Choroid plexus epithelial cell (primary cell): ENCODE results near the gene EEIG2.
A peak's percentile ranks its signal among the peaks of the same experiment; 100 is the strongest.

Source experiments
- DNase-seq: peaks from one replicate; pipeline ENCODE4 v3.0.0-alpha.2; 2010; ENCODE audit warnings: low read depth
- H3K4me3 ChIP-seq: 2 replicates; pipeline ENCODE4 v1.5.1; 2011; ENCODE audit warnings: low read depth, mild to moderate bottlenecking, control low read depth, low read length, moderate library complexity
- CTCF ChIP-seq: conservative IDR thresholded peaks from 2 replicates; pipeline ENCODE4 v1.5.1; 2011; ENCODE audit warnings: low read depth, mild to moderate bottlenecking, control low read depth, inconsistent platforms, low read length, moderate library complexity

EEIG2 gene

GRCh38 chr1:108585313-108585712 is 25.4 kb downstream of the EEIG2 start:
- TF ChIP-seq CTCF, result no peak
- H3K4me3 ChIP-seq, result no peak overlapping the region
- no peak for DNase-seq

- no peak for TF ChIP-seq CTCF
- peak; percentile 48 for DNase-seq
- no peak overlapping the region for H3K4me3 ChIP-seq
Observed at GRCh38 chr1:108590441-108590840, 30.5 kb downstream of the EEIG2 start.

GRCh38 chr1:108590957-108591356 is 31.1 kb downstream of the EEIG2 start:
- peak; percentile 94 for DNase-seq
- TF ChIP-seq CTCF, result no peak

GRCh38 chr1:108591466-108591865 is 31.6 kb downstream of the EEIG2 start:
- no peak for DNase-seq
- TF ChIP-seq CTCF, result no peak
- no peak overlapping the region for H3K4me3 ChIP-seq

More at GRCh38 chr1:108590957-108591356, 31.1 kb downstream of the EEIG2 start:
- no peak overlapping the region for H3K4me3 ChIP-seq

GRCh38 chr1:108592030-108592759 is 32.3 kb downstream of the EEIG2 start:
- no peak overlapping the region for H3K4me3 ChIP-seq
- TF ChIP-seq CTCF, result no peak
- peak; percentile 16 for DNase-seq

- TF ChIP-seq CTCF, result no peak
- no peak overlapping the region for H3K4me3 ChIP-seq
- no peak for DNase-seq
Observed at GRCh38 chr1:108593448-108593847, 33.5 kb downstream of the EEIG2 start.

GRCh38 chr1:108595507-108595906 is 35.6 kb downstream of the EEIG2 start:
- DNase-seq, result peak; percentile 52

More at GRCh38 chr1:108595507-108595906, 35.6 kb downstream of the EEIG2 start:
- H3K4me3 ChIP-seq, result no peak overlapping the region
- TF ChIP-seq CTCF, result no peak
